8988T (cell line): Measurements from ENCODE around the gene RAB9A.
A peak's percentile ranks its signal among the peaks of the same experiment; 100 is the strongest.
"Not testable (repeated sequence)": the region's sequence is repeated elsewhere in the genome, so short reads cannot be mapped to it uniquely, and the experiment has no call there.

Source experiments
- DNase-seq: peaks from one replicate; pipeline ENCODE4 v3.0.0; 2011

Gene RAB9A

GRCh38 chrX:13703135-13703534, 14.2 kb downstream of the RAB9A start:
- DNase-seq, result no peak

DNA sequence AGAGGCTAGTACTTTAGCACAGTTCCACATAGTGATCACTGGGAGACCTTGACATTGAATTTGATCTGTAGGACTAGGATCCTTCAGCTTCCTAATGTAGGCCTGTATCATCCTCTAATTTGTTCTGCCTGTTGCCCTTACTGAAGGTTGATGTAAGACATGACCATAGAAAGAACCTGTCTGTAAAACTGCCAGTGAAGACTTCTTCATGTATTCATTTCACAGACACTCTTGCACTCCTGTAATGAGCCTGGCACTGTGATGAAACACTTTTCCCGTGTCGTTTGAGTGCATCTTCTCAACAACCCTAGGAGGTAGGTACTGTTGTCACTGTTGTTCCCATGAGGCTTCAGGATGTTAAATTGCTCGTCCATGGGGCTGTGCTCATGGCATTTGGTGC, 14.7 kb downstream of the RAB9A start:
- DNase-seq, result no peak

- DNase-seq, result no peak
Observed at GRCh38 chrX:13711141-13711540, 22.2 kb downstream of the RAB9A start.

- no peak for DNase-seq
Observed at GRCh38 chrX:13716455-13716854, 27.5 kb downstream of the RAB9A start.

GRCh38 chrX:13716905-13717304, 28.0 kb downstream of the RAB9A start:
- no peak for DNase-seq

DNA sequence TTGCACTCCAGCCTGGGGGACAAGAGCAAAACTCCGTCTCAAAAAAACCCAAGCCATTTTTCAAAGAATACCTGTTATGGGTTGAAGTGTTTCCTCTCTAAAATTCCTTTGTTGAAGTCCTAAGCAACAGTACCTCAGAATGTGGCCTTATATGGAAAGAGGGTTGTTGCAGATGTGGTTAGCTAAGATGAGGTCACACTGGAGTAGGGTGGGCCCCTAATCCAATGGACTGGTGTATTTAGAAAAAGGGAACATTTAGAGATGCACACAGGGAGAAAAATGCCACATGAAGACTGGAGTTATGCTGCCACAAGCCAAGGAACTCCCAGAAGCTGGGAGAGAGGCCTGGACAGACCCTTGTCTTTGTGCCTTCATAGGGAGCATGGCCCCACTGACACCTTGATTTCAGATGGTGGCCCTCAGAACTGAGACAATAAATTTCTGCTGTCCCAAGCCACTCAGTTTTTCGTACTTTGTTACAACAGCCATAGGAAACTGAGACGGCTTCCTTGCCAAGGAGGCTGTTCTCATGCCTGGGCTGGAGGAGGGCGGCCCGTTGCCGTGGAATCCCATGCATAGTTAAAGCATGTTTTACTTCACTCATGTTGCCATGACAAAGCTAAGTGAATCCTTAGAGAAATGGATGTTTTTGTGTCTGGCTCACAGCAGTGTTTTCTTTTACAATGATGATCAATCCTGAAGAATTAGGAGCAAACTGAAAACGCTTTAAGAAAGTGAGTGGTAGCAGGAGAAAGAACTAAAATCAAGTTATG, 29.0 kb downstream of the RAB9A start:
- DNase-seq, result no peak

GRCh38 chrX:13719192-13719856, 30.4 kb downstream of the RAB9A start:
- DNase-seq, result no peak

- DNase-seq, result no peak
Observed at GRCh38 chrX:13721371-13721770, 32.4 kb downstream of the RAB9A start.

DNA sequence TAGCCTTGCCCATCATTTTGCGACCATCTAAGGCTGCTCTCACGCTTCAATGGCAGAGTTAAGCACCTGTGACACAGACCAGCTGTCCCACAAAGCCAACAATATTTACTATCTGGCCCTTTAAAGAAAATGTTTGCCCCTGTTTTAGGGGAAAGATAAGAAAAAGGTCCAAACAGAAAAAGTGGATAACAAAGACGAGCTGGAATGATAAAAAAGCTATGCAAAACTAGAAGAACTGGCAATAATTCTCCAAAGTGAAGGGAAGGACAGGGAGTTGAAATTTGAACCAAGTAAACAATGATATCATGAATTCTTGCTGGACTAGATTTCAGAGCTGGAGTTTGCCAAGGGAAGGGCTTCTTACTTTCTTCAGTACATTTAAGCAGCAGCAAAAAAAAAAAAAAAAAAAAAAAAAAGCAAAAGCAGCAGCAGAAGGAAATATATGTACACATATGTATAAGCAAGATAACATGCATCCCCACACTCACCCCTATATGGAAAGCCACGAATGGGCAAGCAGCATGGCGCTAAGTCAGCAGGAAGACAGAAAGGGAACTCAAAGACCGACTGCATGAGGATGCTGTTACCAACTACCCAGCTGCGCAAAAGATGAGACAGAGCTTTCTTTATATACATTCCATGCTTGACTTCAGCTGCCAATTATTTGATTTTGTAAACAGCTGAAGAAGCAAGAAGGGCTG, 33.0 kb downstream of the RAB9A start:
- DNase-seq, result no peak

- DNase-seq, result not testable (repeated sequence)
Observed at GRCh38 chrX:13724878-13725277, 36.0 kb downstream of the RAB9A start.

DNA sequence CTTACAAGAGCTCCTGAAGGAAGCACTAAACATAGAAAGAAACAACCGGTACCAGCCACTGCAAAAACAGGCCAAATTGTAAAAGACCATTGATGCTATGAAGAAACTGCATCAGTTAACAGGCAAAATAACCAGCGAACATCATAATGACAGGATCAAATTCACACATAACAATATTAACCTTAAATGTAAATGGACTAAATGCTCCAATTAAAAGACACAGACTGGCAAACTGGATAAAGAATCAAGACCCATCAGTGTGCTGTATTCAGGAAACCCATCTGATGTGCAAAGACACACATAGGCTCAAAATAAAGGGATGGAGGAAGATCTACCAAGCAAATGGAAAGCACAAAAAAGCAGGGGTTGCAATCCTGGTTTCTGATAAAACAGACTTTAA, 37.7 kb downstream of the RAB9A start:
- DNase-seq, result not testable (repeated sequence)

DNA sequence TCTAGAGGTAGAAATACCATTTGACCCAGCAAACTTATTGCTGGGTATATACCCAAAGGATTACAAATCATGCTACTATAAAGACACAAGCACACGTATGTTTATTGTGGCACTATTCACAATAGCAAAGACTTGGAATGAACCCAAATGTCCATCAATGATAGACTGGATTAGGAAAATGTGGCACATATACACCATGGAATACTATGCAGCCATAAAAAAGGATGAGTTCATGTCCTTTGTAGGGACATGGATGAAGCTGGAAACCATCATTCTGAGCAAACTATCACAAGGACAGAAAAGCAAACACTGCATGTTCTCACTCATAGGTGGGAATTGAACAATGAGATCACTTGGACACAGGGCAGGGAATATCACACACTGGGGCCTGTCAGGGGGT, 41.6 kb downstream of the RAB9A start:
- not testable (repeated sequence) for DNase-seq

GRCh38 chrX:13732246-13733067, 43.5 kb downstream of the RAB9A start:
- DNase-seq, result no peak

GRCh38 chrX:13733506-13733905, 44.6 kb downstream of the RAB9A start:
- no peak for DNase-seq

- DNase-seq, result peak; percentile 74
Observed at GRCh38 chrX:13734278-13735172, 45.6 kb downstream of the RAB9A start, which contains the start of the genes OFD1 and TRAPPC2. OFD1 (plus strand) TSS chrX:13734748; CDS start chrX:13735072, 324 bp downstream. TRAPPC2 (minus strand) TSS chrX:13734620; CDS start chrX:13719963, 14,657 bp downstream.

DNA sequence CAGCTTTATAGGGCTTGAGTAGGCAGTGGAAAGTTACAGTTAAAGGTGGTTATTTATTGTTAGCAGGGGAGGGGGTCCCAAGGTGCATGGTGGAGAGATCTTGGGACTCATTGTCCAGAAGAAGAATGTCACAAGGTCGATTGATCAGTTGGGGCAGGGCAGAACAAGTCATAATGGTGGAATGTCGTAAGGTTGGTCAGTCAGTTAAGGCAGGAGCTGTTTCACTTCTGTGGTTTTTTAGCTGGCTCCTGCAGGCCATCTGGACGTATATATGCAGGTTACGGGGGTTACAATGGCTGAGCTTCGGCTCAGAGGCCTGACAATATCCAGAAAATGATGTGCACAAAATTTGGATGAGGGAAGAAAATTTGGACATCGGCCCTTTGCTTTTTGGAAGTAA, 52.8 kb downstream of the RAB9A start:
- DNase-seq, result no peak

- DNase-seq, result no peak
Observed at GRCh38 chrX:13742397-13743176, 53.7 kb downstream of the RAB9A start.

DNA sequence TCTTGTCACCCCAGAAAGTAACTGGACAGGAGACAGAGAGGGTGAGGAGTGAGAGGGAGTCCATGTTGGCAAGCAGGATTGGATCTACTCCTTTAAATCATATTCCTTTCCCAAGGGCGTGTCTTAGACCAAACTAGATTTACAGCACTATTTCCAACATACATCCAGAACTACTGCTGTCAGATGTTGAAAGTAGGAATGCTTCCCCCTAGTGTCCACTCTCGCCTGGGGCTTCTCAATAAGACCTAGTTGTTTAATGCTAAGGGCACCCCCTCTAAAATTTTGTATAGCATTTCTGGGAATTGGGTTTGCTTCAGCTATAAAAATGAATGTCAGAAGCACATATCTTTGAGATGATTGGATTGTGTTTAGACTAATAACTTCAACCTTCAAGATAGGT, 58.9 kb downstream of the RAB9A start:
- DNase-seq, result no peak

DNA sequence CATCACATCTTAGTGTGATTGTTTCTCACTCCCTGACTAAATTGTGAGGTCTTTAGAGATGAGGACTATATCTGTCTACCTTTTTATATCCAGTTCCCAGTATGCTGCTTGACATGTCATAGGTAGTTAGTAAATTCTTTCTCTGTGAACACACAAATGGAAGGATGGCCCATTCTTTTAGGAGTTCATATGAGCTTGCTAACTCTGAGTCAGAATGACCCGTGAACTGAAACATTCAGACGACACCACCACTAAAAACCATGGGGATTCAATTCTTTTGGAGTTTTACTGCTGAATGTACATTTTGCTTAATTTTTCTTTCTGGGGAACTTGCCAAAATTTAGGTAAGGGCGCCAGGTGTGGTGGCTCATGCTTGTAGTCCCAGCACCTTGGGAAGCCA, 59.6 kb downstream of the RAB9A start:
- DNase-seq, result no peak

DNA sequence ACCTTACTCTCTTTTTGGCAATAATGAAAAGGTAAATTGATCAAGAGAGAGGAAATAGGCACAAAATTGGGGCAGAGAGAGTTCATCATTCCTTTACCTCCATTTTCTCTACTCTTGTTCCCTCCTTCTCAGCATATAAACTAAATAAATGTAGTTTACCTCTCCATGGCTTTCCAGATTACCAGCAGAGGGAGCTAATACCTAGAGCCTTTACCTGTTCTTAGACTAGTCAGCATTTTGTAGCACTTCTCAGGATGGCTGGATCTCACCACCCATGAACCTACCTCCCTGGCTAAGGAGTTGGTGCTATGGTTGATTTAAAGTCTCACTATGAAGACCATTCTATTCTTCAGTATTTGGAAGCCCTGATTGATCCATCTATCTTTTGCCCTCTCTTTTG, 61.3 kb downstream of the RAB9A start:
- DNase-seq, result no peak

GRCh38 chrX:13750812-13751211, 61.9 kb downstream of the RAB9A start:
- DNase-seq, result no peak
